K562 (cell line): Measurements from ENCODE around the gene ZBTB9.

Experiments used
- ARID2 ChIP-seq: fragments of 450-650 bp; IDR thresholded peaks from 2 replicates; pipeline ENCODE4 v1.6.1; 2017; ENCODE audit warnings: antibody characterized with exemption, mild to moderate bottlenecking
- MXI1 ChIP-seq: IDR thresholded peaks from 2 replicates; pipeline ENCODE4 v1.6.1; 2011; ENCODE audit warnings: low read depth, mild to moderate bottlenecking, improper control_type of control experiment, low read length
- POLR2AphosphoS5 ChIP-seq: IDR thresholded peaks from 2 replicates; pipeline ENCODE4 v1.6.1; 2011; ENCODE audit warnings: mild to moderate bottlenecking, low read depth, low read length, moderate library complexity; ENCODE audit not compliant: control insufficient read depth, insufficient read depth
- TBP ChIP-seq: optimal IDR thresholded peaks from 2 replicates; pipeline ENCODE3; 2011; ENCODE audit warnings: low read depth, low read length, improper control_type of control experiment
- ZNF134 ChIP-seq: fragments of 250-450 bp; sonication (Bioruptor Pico); conservative IDR thresholded peaks from 2 replicates; pipeline ENCODE4 v1.4.0; 2020
- TF ChIP-seq, protein P1 (sequence below), 3 experiments: IDR thresholded peaks in 2 of 3; conservative IDR thresholded peaks in 1 of 3; 2 replicates each; pipeline ENCODE4 v1.5.1; 2011 to 2012; ENCODE audit warnings: low read length in 3 of 3, mild to moderate bottlenecking in 3 of 3, control low read depth in 2 of 3, improper control_type of control experiment in 1 of 3, inconsistent platforms in 1 of 3, low read depth in 1 of 3, mixed read lengths in 1 of 3, moderate library complexity in 1 of 3; ENCODE audit not compliant: insufficient read depth in 2 of 3

DNA sequence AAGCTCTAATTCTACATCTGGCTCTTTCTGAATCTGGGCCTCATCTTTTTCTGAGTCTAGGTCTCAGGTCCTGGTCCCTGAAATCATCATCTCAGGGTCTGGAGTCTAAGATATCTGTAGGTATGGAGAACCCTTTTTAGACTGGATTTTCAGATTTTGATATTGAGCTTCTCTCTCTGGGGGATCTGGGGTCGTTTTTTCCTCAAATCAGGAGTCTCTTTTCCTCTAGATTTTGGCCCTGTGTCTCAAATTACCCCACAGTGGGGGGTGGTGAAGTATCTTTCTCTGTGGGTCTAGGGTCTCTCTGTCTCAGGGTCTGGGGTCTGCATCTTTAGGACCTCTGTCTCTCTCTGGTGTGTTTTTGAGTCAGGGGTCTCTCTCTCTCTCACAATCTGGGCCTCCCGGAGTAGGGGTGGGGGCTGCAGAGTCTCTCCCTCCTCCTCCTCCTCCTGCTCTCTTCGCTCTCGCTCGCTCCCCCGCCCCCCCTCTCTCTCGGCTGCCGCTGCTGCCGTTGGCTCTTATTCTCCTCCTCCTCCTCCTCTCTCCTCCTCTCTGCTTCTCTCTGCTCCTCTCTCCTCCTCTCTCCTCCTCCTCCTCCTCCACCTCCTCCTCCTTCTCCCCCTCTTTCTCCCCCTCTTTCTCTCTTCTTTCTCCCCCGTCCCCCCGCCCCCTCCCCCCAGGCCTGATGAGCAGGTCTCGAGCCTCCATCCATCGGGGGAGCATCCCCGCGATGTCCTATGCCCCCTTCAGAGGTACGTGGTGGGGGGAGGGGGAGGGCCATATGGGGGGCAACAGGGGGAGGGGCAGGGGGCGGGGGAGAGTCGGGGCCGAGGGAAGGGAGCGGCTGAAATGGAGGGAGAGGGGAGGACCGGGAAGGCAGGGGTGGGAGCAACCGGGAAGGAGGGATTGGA is 34.5 kb upstream of the ZBTB9 start, which contains the start of gene SYNGAP1:
- TF ChIP-seq ZNF134 (CRISPR knock-in tag) (no peak), TBP (no peak), MXI1 (no peak), POLR2AphosphoS5 (no peak), ARID2 (no peak)
- TF ChIP-seq, protein P1, sequence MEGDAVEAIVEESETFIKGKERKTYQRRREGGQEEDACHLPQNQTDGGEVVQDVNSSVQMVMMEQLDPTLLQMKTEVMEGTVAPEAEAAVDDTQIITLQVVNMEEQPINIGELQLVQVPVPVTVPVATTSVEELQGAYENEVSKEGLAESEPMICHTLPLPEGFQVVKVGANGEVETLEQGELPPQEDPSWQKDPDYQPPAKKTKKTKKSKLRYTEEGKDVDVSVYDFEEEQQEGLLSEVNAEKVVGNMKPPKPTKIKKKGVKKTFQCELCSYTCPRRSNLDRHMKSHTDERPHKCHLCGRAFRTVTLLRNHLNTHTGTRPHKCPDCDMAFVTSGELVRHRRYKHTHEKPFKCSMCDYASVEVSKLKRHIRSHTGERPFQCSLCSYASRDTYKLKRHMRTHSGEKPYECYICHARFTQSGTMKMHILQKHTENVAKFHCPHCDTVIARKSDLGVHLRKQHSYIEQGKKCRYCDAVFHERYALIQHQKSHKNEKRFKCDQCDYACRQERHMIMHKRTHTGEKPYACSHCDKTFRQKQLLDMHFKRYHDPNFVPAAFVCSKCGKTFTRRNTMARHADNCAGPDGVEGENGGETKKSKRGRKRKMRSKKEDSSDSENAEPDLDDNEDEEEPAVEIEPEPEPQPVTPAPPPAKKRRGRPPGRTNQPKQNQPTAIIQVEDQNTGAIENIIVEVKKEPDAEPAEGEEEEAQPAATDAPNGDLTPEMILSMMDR (IDR thresholded peaks at IDR 0.05 in 2 of 3, conservative IDR thresholded peaks at IDR 0.05 in 1 of 3; ENCODE audit: insufficient read depth in 2 of 3, low read depth in 1 of 3, low read length in 3 of 3): no peak
